PC-9 (cell line): ENCODE data around the gene PYCR2. TPM values are rescaled to one million over a fixed set of nuclear protein-coding genes. Genes with fewer than 3 reads are reported as not detected.
A peak's percentile ranks its signal among the peaks of the same experiment; 100 is the strongest.

Experiments
- BruUV-seq: library from RNA; stranded (reverse); fragments of 400-500 nt; replicated peaks from 2 replicates; lab custom pipeline; 2021; lab: Mats Ljungman, UMichigan
- CTCF ChIA-PET: fragments of 300-600 bp; sonication (Branson Sonifier 250); formaldehyde crosslinking; loops from one replicate; lab custom pipeline; 2022; ENCODE audit warnings: antibody characterized with exemption; lab: Charles Lee
- POLR2A ChIA-PET: fragments of 300-600 bp; sonication (Branson Sonifier 250); formaldehyde crosslinking; loops from one replicate; lab custom pipeline; 2022; ENCODE audit warnings: antibody characterized with exemption; ENCODE audit not compliant: unreplicated experiment; lab: Charles Lee
- DNase-seq, 2 experiments: peaks; one replicate each; pipeline versions ENCODE4 v3.0.0 to v3.0.0-alpha.2; 2015 to 2022; ENCODE audit warnings: mixed read lengths in 1 of 2
- H2AFZ ChIP-seq: fragments of 200-600 bp; sonication (generic); 2 replicates; pipeline ENCODE4 v1.8.1; 2017; ENCODE audit warnings: antibody characterized with exemption
- H3F3A ChIP-seq: fragments of 200-600 bp; sonication (generic); 2 replicates; pipeline ENCODE4 v1.8.1; 2017; ENCODE audit warnings: antibody characterized with exemption, mild to moderate bottlenecking, low read depth; ENCODE audit not compliant: insufficient read depth
- H3K27ac ChIP-seq: fragments of 200-600 bp; sonication (generic); 2 replicates; pipeline ENCODE4 v1.6.1; 2016; ENCODE audit warnings: mixed run types
- H3K27me3 ChIP-seq: fragments of 200-600 bp; sonication (generic); 2 replicates; pipeline ENCODE4 v1.6.1; 2016; ENCODE audit warnings: low read depth, mixed run types; ENCODE audit not compliant: insufficient read depth
- H3K36me3 ChIP-seq: fragments of 200-600 bp; sonication (generic); 2 replicates; pipeline ENCODE4 v1.6.1; 2016; ENCODE audit warnings: low read depth, mixed run types
- H3K4me1 ChIP-seq: fragments of 200-600 bp; sonication (generic); replicated peaks from 2 replicates; pipeline ENCODE4 v1.6.1; 2016; ENCODE audit warnings: mixed run types; ENCODE audit not compliant: insufficient read depth
- H3K4me2 ChIP-seq: fragments of 200-600 bp; sonication (generic); 2 replicates; pipeline ENCODE4 v1.6.1; 2017; ENCODE audit warnings: mixed run types
- H3K4me3 ChIP-seq: fragments of 200-600 bp; sonication (generic); 2 replicates; pipeline ENCODE4 v1.6.1; 2016; ENCODE audit warnings: mixed run types
- H3K79me2 ChIP-seq: fragments of 200-600 bp; sonication (generic); 2 replicates; pipeline ENCODE4 v1.6.1; 2017; ENCODE audit warnings: low read depth, mixed run types
- H3K9me2 ChIP-seq: fragments of 200-600 bp; sonication (generic); 2 replicates; pipeline ENCODE4 v1.8.1; 2017; ENCODE audit warnings: mild to moderate bottlenecking; ENCODE audit not compliant: insufficient read depth
- H3K9me3 ChIP-seq: fragments of 200-600 bp; sonication (generic); 2 replicates; pipeline ENCODE4 v1.8.1; 2016; ENCODE audit warnings: low read depth; ENCODE audit not compliant: insufficient read depth
- H4K20me1 ChIP-seq: fragments of 200-600 bp; sonication (generic); 2 replicates; pipeline ENCODE4 v1.8.1; 2017; ENCODE audit not compliant: insufficient read depth
- CTCF ChIP-seq: fragments of 200-600 bp; sonication (generic); conservative IDR thresholded peaks from 2 replicates; pipeline ENCODE4 v1.6.1; 2017; ENCODE audit warnings: mixed run types, antibody characterized with exemption, mild to moderate bottlenecking, moderate library complexity
- EZH2 ChIP-seq: fragments of 200-600 bp; sonication (generic); IDR thresholded peaks from 2 replicates; pipeline ENCODE4 v1.8.0; 2017; ENCODE audit warnings: antibody characterized with exemption, low read depth
- intact Hi-C: fragments of 100-400 bp; cut with micrococcal nuclease; formaldehyde crosslinking; loops from one replicate; pipeline ENCODE4 v1.10.0; 2022; ENCODE audit not compliant: unreplicated experiment
- total RNA-seq: library from RNA; stranded (reverse); gene quantifications from 2 replicates; pipeline ENCODE4 v1.2.3, GENCODE V29; 2021

PYCR2 gene
- total RNA-seq, 1 experiment from 2014 or later, result 100 TPM

- 0 out of 2 replicates have a peak, but pooled peaks cover 5% of the 10 kb centered on the region for H4K20me1 ChIP-seq
- H3K9me2 ChIP-seq, result no peaks in the 10 kb centered on the region
- ChIA-PET CTCF (interaction anchor here (0.5 kb wide), 1 partner anchor 142 kb away, joined by 4 read pairs; the partner anchor contains the start of gene SRP9), POLR2A (interaction anchor here (0.6 kb wide), 2 partner anchors 33 to 403 kb away, joined by 6 read pairs; no protein-coding TSS in a partner anchor)
- H3K9me3 ChIP-seq, result no peaks in the 10 kb centered on the region
- BruUV-seq, result no TSS peak
- H3K27me3 ChIP-seq, result no peaks in the 10 kb centered on the region
- DNase-seq, result peak in 1 of 2 experiments; percentile 61
- TF ChIP-seq EZH2, result no peak
- no peak for TF ChIP-seq CTCF
- peaks cover 16% of the 10 kb centered on the region for H3K4me1 ChIP-seq
- H3K4me3 ChIP-seq, result no peak overlapping the region
- peaks cover 20% of the 10 kb centered on the region; the same call in 1 of the 2 replicates for H3F3A ChIP-seq
- peaks cover 29% of the 10 kb centered on the region for H3K36me3 ChIP-seq
- H3K4me2 ChIP-seq, result no peak overlapping the region
- no peak overlapping the region for H3K27ac ChIP-seq
- peaks cover 35% of the 10 kb centered on the region for H3K79me2 ChIP-seq
- H2AFZ ChIP-seq, result no peak overlapping the region
- intact Hi-C loops, result loop anchor here (5.0 kb wide), 3 partner anchors 57 to 493 kb away; partner anchors contain the start of genes LBR and SRP9
Observed at GRCh38 chr1:225919906-225920305, 4.1 kb downstream of the PYCR2 start.

- no peak overlapping the region for H3K4me3 ChIP-seq
- 0 out of 2 replicates have a peak, but pooled peaks cover 5% of the 10 kb centered on the region for H4K20me1 ChIP-seq
- no peak for DNase-seq
- no peak overlapping the region for H2AFZ ChIP-seq
- TF ChIP-seq EZH2, result no peak
- no peak for TF ChIP-seq CTCF
- peaks cover 28% of the 10 kb centered on the region for H3K79me2 ChIP-seq
- H3K9me3 ChIP-seq, result no peaks in the 10 kb centered on the region
- intact Hi-C loops, result no loop called here
- ChIA-PET CTCF (interaction anchor here (0.5 to 0.6 kb wide), 2 partner anchors 15 to 473 kb away, joined by 3 to 6 read pairs; no protein-coding TSS in a partner anchor), POLR2A (no interaction called here)
- H3K9me2 ChIP-seq, result no peaks in the 10 kb centered on the region
- no TSS peak for BruUV-seq
- H3F3A ChIP-seq, result peaks cover 22% of the 10 kb centered on the region; the same call in 1 of the 2 replicates
- H3K4me1 ChIP-seq, result peaks cover 16% of the 10 kb centered on the region
- peaks cover 29% of the 10 kb centered on the region for H3K36me3 ChIP-seq
- H3K27ac ChIP-seq, result peak overlapping the region; percentile 16; the same call in 1 of the 2 replicates
- H3K27me3 ChIP-seq, result no peaks in the 10 kb centered on the region
- H3K4me2 ChIP-seq, result no peak overlapping the region
Observed at GRCh38 chr1:225918280-225918679, 5.8 kb downstream of the PYCR2 start.

GRCh38 chr1:225917536-225917935 lies 6.5 kb downstream of the PYCR2 start:
- intact Hi-C loops, result no loop called here
- TF ChIP-seq CTCF, result no peak
- no peak for TF ChIP-seq EZH2
- Histone ChIP-seq H3K4me2 (no peak overlapping the region), H3K4me1 (peaks cover 8% of the 10 kb centered on the region), H3K27ac (peak overlapping the region; percentile 16; the same call in 1 of the 2 replicates), H2AFZ (no peak overlapping the region), H3K36me3 (peaks cover 26% of the 10 kb centered on the region), H3F3A (peaks cover 16% of the 10 kb centered on the region; the same call in 1 of the 2 replicates), H4K20me1 (0 out of 2 replicates have a peak, but pooled peaks cover 5% of the 10 kb centered on the region), H3K9me2 (no peaks in the 10 kb centered on the region), H3K4me3 (no peak overlapping the region), H3K27me3 (no peaks in the 10 kb centered on the region), H3K79me2 (peaks cover 21% of the 10 kb centered on the region), H3K9me3 (no peaks in the 10 kb centered on the region)
- ChIA-PET POLR2A (interaction anchor here (0.7 kb wide), 1 partner anchor 449 kb away, joined by 6 read pairs; no protein-coding TSS in a partner anchor), CTCF (interaction anchor here (0.6 kb wide), 1 partner anchor 89 kb away, joined by 3 read pairs; no protein-coding TSS in a partner anchor)
- BruUV-seq, result no TSS peak
- no peak for DNase-seq
